C4-2B (cell line): ENCODE data around the gene AGBL4.

Experiments
- ZFX ChIP-seq: fragments of 450-650 bp; IDR thresholded peaks from 2 replicates; pipeline ENCODE4 v1.6.1; 2017
- TF ChIP-seq, protein P1 (sequence below): fragments of 450-650 bp; conservative IDR thresholded peaks from 2 replicates; pipeline ENCODE4 v1.5.1; 2017; ENCODE audit warnings: mild to moderate bottlenecking

DNA sequence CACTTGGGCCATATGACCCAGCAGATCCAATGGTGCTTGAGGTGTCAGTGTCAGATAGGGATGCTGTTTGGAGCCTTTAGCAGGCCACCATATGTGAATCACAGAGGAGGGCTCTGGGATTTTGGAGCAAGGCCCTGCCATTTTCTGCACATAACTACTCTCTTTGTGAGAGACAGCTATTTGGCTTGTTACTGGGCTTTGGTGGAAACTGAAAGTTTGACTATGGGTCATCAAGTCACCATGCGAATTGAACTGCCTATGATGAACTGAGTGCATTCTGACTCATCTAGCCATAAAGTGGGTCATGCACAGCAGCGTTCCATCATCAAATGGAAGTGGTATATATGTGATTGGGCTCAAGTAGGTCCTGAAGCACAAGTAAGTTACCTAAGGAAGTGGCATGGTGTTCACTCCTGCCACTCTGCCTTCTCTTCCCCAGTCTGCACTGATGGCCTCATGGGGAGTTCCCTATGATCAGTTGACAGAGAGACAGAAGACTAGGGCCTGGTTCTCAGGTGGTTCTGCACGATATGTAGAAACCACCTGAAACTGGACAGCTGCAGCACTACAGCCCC is 447.3 kb downstream of the AGBL4 start:
- TF ChIP-seq, protein P1, sequence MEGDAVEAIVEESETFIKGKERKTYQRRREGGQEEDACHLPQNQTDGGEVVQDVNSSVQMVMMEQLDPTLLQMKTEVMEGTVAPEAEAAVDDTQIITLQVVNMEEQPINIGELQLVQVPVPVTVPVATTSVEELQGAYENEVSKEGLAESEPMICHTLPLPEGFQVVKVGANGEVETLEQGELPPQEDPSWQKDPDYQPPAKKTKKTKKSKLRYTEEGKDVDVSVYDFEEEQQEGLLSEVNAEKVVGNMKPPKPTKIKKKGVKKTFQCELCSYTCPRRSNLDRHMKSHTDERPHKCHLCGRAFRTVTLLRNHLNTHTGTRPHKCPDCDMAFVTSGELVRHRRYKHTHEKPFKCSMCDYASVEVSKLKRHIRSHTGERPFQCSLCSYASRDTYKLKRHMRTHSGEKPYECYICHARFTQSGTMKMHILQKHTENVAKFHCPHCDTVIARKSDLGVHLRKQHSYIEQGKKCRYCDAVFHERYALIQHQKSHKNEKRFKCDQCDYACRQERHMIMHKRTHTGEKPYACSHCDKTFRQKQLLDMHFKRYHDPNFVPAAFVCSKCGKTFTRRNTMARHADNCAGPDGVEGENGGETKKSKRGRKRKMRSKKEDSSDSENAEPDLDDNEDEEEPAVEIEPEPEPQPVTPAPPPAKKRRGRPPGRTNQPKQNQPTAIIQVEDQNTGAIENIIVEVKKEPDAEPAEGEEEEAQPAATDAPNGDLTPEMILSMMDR: no peak
- no peak for TF ChIP-seq ZFX
